NK-92 (cell line): Measurements from ENCODE around the gene NRXN2.

Source experiments
- DNase-seq: peaks from one replicate; lab custom pipeline; 2025; ENCODE audit not compliant: unreplicated experiment; lab: John Stamatoyannopoulos, UW

Gene NRXN2

DNA sequence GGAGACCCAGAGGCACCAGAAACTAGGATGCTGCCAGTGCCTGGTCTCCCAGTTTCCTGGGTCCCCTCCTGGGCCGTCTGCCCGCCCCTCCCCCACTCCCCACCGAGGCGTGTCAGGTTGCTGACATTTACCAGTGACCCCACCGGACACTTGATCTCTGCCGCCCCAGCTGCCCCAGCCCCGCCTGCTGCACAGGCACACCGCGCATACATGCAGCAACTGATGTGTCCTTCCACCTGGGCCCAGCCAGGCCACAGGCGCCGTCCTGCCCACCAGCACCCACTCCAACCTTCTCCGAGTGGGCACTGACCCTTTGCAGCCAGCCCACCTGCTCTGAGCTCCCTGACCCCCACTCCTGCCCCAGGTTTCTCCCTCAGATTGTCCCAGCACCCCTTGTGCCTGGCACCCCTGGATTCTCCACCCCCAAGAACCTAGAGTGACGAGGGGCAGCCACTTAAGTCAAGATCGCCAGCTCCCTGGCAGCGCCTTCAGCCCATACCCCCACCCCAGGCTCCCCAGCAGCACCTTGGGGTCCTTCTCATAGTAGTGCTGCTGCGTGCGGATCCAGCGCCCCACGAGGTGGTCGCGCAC lies 36.2 kb upstream of the NRXN2 start:
- DNase-seq, result no peak

DNA sequence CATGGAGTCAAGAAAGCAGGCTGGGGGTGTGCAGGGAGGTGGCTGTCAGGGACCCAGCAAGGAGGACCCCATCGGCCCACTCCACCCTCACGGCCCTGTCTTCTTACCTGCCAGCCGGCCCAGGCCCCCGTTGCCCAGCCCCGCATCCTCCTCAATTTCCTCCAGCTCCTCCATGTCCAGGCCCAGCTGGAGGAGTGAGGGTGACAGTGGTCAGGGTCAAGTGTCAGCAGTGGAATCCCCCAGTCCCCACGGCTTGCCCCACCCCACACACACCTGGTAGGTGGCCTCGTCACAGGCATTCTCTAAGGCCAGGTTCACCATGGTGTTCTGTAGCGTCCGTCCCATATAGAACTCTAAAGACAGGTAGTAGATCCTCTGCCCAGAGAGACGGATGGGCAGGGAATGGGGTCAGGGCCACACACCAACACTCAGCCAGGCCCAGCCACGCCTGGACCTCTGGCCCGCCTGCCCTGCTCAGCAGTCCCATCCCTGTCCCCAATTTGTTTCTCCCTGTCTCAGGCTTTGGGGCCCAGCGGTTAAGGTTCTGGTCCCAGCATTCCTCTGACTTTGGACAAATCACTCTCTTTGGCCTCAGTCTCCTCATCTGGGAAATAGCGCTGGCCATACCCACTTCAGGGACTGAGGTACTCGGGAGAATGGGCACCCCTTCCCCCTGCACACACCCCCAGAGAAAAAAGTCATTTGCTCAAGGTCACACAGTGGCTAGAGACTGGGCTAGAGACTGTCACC lies 35.5 kb upstream of the NRXN2 start:
- no peak for DNase-seq

DNA sequence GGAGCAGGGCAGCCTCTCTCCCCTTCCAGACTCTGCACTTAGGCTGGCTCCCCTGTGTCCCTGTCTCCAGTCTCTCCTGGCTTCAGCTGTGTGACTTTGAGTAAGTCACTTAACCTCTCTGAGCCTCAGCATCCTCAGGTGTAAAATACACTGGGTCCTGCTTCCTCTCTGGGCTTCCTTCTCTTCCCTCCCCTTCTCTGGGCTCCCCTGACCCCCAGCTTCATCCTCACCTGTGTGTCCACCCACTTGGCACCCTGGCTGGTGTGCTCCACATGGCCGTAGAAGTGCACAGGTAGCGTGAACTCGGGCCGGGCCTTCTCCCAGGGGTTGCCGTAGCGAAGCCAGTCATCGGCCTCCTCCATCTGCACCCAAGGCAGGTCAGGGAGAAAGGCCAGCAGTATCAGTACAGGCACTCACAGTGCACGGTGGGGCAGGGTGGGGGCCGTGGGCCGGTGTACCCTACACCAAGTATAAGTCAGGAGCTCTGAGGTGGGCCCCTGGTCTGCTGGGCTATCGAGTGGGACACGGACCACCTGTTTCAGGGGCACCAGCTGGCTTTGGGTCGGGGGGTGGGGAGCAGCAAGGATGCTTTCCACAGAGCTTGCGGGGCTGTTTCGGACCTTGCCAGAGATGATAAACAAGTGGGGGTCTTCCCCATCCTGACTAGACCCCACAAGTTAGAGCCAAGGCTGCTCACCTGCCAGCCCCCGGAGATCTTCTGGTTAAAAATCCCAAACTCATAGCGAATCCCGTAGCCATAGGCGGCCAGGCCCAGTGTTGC lies 34.7 kb upstream of the NRXN2 start:
- no peak for DNase-seq

DNA sequence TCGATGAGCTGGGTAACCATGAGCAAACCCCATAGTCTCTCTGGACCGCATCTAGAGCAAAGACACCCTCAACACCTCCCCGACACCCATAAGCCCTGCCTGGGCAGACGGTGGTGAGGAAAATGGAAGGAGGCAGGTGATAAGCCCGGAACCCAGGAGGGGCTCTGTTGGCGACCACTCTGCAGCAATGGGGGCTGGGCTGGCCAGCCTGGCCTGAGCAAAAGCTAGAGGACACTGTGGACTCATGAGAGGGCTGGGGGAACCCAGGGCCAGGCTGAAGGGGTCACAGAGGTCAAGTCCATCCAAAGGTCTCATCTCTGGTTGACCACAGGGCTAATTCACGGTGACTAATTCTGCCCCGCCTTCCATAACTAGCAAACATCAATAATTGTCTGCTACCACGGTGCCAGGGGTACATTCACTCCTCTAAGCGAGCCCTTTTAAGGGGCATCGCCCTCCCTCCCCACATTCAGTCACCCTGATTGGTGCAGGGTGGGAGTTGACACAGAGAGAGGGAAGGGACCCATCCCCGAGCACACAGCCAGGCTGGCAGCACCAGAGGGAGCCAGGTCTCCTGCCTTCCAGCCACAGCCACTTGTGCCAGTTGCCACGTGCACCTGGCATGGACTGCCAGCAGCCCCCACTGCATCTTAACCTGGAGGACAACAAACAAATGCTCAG lies 32.8 kb upstream of the NRXN2 start:
- DNase-seq, result no peak

DNA sequence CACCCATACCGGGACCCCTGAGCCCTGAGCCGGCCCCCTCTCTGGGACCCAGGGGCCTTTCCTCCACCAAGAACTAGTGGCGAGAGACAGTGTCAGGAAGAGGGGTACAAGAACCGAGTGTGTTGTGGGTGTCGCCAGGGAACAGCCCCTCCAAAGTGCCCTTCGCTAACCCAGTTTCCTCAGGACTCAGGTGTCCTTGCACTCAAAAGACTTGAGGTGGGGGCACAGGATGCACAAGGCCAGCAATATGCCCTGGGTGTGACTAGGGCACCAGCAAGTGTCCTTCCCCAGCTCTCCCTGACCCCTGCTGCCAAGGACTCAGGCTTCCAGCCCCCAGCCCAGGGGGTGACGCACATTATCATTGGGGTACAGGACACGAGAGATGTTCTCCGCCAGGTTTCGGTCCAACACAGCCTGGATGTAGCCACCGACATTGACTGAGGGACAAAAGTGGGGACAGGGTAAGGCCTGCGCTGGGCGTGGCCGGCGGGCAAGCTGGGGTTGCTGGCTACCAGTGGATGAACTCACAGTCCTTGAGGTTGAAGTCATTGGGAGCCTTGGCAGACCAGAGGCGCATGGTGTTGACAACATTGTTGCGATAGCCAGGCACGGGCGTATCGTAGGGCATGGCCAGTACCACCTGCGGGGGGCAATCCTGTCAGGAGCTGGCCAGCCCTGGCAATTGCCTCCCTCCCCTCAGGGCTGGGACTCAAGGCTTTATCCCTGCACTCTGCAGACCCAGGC lies 32.1 kb upstream of the NRXN2 start:
- no peak for DNase-seq

DNA sequence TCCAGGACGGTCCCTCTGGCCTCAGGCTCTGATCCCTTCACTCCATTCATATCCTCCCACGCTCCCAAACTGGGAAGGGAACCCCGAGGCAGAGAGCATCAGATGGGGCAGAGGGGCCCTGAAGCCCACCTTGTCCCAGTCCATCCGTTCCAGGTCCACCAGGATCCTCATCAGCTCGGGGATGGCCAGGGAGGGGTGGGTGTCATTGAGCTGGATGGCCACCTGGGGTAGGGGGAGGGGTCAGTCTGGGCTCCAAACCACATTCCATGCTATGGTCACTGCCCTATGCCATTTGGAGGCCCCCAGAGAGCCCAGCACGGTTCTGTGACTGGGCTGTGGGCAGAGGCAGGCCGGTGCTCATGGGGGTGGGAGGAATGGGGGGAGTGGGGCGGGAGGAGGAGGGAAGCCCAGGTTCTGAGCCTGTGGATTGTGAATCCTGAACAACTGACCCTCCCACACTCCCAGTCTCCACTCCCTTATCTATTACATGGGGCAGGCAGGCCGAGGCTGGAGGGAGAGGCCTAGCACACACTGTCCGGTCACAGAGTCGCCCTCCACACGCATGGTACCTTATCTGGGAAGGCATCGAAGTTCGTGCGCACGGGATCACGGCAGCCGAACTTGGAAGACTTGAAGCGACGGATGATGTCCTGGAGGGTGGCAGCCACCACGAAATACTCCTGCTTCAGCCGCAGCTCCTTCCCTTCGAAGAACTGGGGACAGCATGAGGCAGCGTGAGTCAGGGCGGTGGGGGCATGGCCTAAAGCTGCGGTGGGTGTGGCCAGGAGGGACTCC lies 31.3 kb upstream of the NRXN2 start:
- no peak for DNase-seq

DNA sequence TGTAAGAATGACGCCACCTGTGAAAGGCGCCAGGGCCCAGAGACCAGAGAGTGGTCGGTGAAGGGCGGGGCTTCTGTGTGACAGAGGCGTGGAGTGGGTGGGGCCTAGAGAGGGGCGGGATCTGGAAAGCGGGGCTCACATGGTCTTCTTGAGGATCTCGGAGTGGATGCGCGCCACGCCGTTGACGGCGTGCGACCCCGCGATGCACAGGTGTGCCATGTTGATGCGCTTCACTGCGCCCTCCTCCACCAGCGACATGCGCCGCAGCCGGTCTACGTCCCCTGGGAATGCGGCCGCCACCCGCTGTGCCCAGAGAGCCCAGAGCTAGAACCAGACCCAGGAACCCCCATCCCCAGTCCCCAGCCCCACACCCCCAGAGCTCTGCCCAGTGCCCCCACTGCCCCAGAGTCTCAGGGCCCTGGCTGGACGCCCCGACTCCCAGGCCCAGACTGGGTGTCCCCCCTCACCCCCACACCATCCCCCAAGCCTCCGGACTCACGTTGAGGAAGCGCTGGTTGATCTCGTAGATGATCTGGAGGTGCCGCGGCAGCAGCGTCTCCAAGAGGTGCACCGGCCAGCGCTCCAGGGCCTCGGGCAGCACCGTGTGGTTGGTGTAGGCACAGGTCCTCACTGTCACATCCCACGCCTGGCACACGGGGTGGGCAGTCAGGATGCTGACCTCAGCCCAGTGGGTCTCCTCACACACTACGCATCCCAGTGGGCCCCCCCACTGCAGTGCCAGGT lies 30.6 kb upstream of the NRXN2 start:
- DNase-seq, result no peak

DNA sequence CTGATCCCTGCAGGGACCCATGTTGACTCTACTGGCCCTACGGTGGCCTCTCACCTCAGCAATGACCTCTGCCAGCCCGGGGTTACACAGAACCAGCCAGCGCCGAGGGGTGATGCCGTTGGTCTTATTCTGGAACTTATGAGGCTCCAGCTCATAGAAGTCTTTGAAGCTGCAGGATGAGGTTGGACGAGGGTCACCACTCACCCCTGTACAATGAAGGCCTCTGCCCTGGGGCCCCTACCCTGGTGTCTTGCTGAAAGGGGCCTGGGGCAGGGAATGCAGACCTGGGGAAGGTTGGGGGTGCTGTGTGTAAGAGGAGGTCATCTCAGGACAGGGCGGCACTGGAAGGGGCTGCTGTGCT lies 30.0 kb upstream of the NRXN2 start:
- DNase-seq, result no peak

DNA sequence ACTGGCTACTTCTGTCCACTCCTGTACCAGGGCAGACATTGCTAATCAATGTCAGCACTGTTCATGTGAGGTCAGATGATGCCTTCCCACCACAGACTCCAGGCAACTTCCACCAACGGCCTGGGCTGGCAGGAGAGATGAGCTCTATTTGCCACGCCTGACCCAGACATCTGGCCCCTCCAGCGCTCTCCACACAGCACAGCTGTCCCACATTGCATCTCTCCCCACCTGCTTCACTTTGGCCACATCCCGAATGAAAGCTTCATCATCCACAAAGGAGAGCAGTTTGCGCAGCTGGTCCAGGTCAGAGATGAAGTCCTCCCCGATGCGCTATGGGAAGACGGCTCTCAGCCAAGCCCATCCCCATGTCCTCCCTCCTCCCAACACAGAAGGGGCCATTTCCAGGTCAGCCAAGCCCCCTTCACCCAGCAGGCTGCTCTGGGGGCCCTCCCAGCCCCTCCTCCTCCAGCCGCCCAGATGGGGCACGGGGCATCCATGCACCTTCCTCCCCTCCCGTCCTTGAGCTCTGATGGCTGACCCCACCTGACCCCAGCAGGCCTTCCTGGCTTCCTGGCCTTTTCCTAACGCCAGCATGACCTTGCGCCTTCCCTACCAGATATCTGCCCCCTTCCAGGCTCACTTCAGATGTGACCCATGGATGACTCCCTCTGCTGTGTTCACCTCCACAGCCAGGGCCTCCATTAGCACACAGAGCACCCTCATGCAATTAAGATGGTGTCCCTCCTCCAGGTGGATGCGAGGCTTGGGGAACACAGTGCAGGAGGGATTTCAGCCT lies 29.4 kb upstream of the NRXN2 start:
- no peak for DNase-seq

DNA sequence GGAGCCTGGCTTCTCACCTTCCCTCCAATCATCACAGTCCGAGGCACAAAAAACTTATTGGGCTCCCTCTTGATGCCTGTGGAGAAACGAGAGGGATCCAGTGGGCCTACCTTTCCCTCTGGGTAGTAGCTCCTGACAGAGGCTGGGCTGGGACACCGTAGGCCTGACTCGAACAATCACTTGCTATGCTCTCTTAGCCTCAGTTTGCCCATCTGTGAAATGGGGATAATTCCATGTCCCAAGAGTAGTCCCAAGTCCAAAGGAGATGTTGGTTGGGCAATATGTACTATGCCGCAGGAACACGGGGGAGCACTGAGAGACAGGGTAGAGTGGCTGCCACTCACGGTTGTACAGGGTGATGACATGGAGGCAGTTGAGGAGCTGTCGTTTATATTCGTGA lies 28.6 kb upstream of the NRXN2 start:
- DNase-seq, result no peak

DNA sequence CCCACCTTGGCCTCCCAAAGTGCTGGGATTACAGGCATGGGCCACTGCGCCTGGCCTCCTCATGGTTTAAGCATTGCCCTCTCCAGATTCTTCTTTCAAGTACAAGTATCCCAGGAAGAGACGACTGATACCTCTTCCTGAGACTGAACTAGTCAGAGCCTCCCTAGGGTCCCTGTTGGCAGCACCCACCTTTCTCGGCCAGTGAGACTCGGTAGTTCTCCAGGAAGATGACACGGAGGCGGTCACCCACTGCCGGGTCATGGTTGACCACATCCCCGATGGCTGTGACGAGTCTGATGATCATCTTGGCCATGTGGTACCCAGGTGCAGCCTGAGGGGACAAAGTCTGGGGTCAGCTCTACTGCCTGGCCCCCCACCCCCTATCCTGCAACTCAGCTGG lies 28.1 kb upstream of the NRXN2 start:
- DNase-seq, result no peak

DNA sequence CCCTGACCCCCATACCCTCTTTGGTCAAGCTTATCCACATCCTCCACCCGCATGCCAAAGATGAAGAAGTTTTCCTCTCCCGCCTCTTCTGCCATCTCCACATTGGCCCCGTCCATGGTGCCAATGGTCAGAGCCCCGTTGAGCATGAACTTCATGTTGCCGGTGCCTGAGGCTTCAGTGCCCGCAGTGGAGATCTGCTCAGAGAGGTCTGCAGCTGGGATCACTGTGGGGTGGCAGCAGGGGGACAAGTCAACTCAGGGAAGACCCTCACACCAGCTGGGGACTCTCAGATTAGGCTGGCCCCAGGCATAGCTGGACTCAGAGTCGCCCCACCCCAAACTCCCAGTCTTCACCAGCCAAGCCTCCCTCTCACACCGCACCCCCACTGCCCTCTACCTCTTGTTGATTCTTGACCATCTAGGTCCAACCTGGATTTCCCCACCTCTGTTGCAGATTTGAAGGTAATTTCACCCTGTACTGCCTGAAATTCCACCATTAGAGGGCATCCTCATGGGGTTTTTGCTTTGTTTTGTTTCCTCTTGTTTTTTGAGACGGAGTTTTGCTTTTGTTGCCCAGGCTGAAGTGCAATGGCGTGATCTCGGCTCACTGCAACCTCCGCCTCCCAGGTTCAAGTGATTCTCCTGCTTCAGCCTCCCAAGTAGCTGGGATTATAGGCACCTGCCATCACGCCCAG lies 27.5 kb upstream of the NRXN2 start:
- no peak for DNase-seq

DNA sequence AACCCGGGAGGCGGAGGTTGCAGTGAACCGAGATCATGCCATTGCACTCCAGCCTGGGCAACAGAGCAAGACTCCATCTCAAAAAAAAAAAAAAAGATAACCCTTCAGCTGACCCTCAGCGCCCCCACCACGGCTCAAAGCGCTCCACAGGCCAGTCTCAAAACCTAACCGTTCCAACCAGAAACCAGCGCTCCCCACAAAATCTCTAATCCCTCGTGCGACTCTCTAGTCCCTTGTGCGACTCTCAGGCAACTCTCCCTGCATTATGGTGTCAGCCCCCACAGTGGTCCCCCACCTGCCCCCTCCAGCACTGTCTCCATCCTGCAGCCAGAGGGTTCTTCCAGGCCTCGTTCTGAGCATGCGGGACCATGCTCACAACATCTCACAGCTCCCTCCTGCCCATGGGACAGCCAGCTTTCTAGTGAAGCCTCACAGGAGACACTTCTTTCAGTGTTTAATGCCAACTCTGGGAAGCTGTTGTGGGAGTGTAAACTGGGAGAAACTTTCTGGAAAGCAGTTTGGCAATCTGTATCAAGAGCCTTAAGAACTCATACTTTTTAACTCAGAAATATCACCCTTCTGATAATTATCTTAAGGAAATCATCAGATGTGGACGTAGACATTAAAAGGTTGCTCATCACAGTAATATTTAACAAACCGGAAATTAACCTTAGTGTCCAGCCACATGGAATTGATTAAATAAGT lies 25.1 kb upstream of the NRXN2 start:
- DNase-seq, result no peak

DNA sequence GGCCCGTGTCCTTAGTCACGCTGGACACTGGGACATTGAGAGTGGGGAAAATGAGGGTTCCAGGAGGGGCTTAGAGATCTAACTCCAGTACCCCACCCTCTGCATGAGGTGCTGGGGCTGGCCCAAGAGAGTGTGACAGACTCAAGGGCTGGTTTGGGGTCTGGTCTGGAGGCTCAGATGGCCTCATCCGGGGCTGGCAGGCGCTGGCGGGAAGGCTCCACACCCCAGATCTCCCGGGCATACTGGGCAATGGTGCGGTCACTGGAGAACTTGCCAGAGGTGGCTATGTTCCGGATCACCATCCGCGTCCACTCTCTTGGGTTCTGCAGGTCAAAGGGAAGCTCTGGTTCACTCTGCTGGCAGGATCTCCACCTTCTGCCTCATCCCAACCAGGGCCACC lies 23.5 kb upstream of the NRXN2 start:
- DNase-seq, result no peak

DNA sequence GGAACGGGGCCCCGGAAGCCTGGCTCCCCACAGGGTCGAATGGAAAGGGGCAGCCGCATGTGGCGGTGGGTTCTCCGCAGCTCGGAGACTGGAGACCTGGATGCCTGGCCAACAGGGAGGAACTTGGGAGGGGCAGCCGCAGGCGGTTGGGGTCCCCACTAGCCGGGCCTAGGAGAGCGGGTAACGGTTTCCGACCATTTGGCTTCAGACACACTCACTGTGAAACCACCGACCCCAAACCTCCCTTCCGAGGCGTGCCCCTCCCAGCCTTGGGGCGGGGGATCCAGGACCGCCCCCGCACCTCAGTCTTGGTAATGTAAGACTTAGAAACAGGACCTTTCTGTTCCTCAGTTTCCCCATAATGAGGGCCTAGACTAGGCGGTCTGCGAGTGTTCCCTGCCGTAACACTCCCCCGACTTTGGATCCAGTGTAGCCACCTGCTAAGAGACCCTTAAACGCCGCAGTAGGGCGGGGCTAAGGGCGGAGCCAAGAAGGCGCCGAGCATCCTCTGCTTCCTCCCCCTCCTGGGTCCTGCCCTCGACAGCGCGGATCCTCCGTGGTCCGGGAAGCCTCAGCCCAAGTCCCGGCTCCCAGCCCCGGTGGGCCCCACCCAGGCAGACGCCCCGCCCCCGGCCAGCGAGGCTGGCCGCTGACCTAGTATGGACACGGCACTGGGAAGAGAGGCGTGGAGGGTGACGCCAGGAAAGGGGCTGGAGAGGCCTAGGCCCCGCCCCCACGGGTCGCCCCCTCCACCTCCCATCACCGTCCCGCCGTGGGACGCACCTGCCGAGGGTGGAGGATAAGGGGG lies 22.7 kb upstream of the NRXN2 start:
- no peak for DNase-seq

DNA sequence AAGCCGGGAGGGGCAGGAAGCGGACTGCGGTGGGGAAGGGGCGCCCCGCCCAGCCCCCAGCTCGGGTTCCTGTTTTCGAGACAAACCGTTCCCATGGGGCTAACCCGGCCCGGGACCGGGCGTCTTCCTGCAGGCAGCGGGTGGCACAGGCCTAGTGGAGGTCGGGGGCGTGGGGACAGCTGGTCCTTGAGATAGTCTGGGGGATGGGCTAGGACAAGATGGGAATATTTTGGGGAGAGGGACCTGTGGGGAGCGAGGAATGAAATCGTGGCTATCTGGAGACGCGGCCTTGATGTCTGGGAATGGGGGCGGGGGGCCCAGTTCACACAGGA lies 22.2 kb upstream of the NRXN2 start:
- DNase-seq, result no peak
